ENCODE results near the gene CCKAR.

DNA sequence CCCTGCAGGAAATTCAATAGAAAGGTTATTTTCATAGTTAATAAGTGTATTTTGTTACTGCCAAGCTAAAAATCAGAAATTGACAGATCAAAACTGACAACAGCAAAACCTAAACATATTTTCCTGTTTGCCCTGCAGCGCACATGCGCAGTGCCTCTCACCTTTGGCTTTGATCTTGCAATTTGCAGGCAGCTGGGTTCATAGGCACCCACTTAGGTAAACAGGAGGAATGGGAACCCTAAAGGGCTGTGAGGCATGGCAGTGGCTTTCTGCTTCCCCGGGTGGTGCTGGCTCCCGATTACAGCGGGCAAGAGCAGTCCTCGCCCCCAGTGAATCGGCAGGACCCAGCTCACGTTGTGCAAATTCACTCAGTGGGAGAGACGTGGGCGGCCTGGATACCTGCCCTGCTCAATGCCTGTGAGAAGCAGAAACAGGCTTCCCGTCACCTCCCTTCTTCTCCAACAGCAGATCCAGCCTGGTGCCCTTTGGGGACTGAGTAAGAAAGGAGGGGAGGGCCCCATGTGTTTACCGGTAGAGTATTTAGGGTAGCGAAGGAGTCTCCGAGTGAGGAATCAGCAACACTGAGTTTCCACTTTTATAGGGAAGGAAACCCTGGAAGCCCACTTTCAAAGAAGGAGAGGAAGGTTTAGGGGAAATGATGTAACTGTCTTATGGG, 25.7 kb downstream of the CCKAR start:
- no peak for TF ChIP-seq POLR2AphosphoS5 (IDR thresholded peaks at IDR 0.05)
- no peak for TF ChIP-seq CTCF (IDR thresholded peaks at IDR 0.05)
- no peak for TF ChIP-seq POLR2A (IDR thresholded peaks at IDR 0.05; ENCODE audit: low read depth)

Data from esophagus muscularis mucosa (tissue), 3 donors.